GM12891 (cell line): ENCODE results near the gene DCP1A.

Experiments
- PAX5 ChIP-seq: IDR thresholded peaks from 2 replicates; pipeline ENCODE4 v1.6.1; 2011; ENCODE audit warnings: low read length, moderate library complexity, mild to moderate bottlenecking; ENCODE audit not compliant: insufficient read depth, severe bottlenecking
- POLR2A ChIP-seq: IDR thresholded peaks from 2 replicates; pipeline ENCODE4 v1.6.1; 2011; ENCODE audit warnings: low read depth, low read length, control low read depth
- POLR2AphosphoS5 ChIP-seq: IDR thresholded peaks from 2 replicates; pipeline ENCODE4 v1.6.1; 2011; ENCODE audit warnings: low read depth, low read length, control low read depth
- POU2F2 ChIP-seq: IDR thresholded peaks from 2 replicates; pipeline ENCODE4 v1.6.1; 2011; ENCODE audit warnings: low read depth, mild to moderate bottlenecking, control low read depth, low read length, moderate library complexity
- SPI1 ChIP-seq: IDR thresholded peaks from 2 replicates; pipeline ENCODE4 v1.6.1; 2011; ENCODE audit warnings: low read depth, low read length, control low read depth
- TAF1 ChIP-seq: IDR thresholded peaks from 2 replicates; pipeline ENCODE4 v1.6.1; 2011; ENCODE audit warnings: low read depth, low read length, control low read depth

DNA sequence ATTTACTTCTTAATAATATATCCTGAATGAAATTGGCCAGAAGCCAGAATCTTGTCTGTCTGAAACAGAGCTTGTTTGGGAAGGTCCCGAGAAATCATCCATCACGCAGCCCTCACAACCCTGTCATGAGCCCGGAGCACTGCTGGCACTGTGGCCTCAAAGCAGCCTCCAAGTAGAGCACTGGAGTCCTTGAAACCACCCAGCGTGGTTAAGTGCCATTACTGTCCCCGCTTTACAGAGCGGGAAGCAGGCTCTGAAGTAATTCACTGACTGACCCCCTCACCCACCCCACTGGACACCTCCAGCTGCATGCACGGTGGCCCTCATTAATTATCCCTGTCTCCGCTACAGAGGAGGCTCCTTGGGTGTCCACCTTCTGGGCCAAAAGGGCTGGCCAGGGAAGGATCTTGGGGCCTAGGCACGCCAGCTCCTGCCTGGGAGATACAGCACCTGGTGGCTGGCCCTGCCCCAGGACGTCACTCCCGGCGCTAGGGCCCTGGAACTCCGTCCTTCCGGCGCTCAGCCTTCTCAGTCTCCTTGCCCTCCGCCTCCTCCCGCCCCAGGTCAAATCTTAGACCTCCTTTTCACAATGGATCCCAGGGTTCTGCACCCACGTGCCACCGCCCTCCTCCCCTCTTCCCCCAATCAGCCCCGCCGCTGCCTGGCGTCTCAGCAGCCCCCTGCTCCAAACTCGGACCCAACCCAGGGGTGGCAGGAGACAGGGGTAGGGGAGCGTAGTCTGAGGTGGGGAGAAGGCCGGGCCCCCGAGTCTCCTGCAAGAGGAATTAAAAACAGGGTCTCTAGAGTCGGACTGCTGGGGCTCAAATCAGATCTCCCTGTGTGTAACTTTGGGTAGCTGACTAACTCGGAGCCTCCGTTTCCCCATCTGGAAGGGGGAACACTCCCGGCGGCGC, 92.6 kb downstream of the DCP1A start:
- no peak for TF ChIP-seq POLR2A
- no peak for TF ChIP-seq POLR2AphosphoS5
- TF ChIP-seq TAF1: no peak
- TF ChIP-seq SPI1: no peak
- no peak for TF ChIP-seq PAX5
- no peak for TF ChIP-seq POU2F2
